Skin epidermis (tissue), 12 donors: Measurements from ENCODE around the gene SFR1.
"Not testable (repeated sequence)": the region's sequence is repeated elsewhere in the genome, so short reads cannot be mapped to it uniquely, and the experiment has no call there.

Experiments used
- H3K27ac ChIP-seq, 21 experiments: fragments of 200-600 bp; sonication (generic) in 11 of 21; one replicate each; pipeline ENCODE4 v1.5.0; 2020; ENCODE audit warnings: mild to moderate bottlenecking in 3 of 21, inconsistent platforms in 2 of 21, moderate library complexity in 2 of 21
- H3K4me3 ChIP-seq, 7 experiments: fragments of 200-600 bp; sonication (generic) in 2 of 7; one replicate each; pipeline ENCODE4 v1.5.0; 2020; ENCODE audit warnings: inconsistent platforms in 2 of 7, mild to moderate bottlenecking in 2 of 7, moderate library complexity in 1 of 7

The SFR1 gene

DNA sequence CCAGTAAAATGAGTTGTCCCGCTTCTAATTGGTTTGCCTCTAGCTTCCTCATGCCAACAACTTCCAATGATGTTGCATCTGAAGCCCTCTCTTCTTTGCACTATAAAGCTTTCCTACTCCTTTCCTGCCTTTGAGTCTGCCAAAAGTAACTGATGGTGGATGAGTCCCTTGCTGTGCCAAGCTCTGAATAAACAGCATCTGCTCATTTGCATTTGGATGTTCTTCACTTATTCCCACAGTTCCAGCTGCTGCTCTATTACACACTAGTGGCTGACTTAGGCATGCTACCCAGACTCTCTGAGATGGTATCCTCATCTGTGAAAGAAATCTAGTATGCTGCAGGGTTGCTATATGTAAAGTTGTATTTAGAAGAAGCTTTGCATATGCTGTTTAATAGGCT is 24.9 kb downstream of the SFR1 start:
- H3K27ac ChIP-seq = no peak overlapping the region
- no peak overlapping the region for H3K4me3 ChIP-seq

- no peak overlapping the region for H3K4me3 ChIP-seq
- no peak overlapping the region for H3K27ac ChIP-seq
Measured at GRCh38 chr10:104150139-104150538, 28.2 kb downstream of the SFR1 start.

DNA sequence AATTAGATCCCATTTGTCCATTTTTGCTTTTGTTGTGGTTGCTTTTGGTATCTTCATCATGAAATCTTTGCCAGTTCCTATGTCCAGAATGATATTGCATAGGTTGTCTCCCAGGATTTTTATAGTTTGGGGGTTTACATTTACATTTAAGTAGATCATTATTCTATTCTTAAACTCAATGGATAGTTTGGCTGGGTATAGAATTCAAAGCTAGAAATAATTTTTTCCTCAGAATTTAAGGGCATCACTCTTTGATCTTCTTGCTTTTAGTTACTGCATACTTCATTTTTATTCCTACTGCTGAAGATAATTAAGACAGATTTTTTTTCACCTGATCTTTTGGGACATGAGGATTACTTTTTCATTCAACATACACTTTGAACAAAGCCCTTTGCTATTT is 29.8 kb downstream of the SFR1 start:
- Histone ChIP-seq H3K4me3 (no peak overlapping the region), H3K27ac (no peak overlapping the region)

- H3K4me3 ChIP-seq = no peak overlapping the region
- no peak overlapping the region for H3K27ac ChIP-seq
Measured at GRCh38 chr10:104155591-104155990, 33.6 kb downstream of the SFR1 start.

GRCh38 chr10:104170610-104171254 is 48.8 kb downstream of the SFR1 start:
- Histone ChIP-seq H3K4me3 (no peak overlapping the region), H3K27ac (no peak overlapping the region)

DNA sequence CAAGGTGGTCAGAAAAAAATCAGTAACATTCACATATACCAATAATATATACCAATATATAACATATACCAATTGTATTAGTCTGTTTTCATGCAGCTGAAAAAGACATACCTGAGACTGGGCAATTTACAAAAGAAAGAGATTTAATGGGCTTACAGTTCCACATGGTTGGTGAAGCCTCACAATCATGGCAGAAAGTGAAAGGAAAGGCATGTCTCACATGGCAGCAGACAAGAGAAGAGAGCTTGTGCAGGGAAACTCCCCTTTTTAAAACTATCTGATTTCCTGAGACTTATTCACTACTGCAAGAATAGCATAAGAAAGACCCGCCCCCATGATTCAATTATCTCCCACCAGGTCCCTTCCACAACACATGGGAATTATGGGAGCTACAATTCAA is 52.2 kb downstream of the SFR1 start:
- not testable (repeated sequence) for H3K27ac ChIP-seq

More for the DNA sequence above, 52.2 kb downstream of the SFR1 start:
- H3K4me3 ChIP-seq = not testable (repeated sequence)
